ENCODE results near the gene SCYL1.
A peak's percentile ranks its signal among the peaks of the same experiment; 100 is the strongest.

SCYL1 gene

DNA sequence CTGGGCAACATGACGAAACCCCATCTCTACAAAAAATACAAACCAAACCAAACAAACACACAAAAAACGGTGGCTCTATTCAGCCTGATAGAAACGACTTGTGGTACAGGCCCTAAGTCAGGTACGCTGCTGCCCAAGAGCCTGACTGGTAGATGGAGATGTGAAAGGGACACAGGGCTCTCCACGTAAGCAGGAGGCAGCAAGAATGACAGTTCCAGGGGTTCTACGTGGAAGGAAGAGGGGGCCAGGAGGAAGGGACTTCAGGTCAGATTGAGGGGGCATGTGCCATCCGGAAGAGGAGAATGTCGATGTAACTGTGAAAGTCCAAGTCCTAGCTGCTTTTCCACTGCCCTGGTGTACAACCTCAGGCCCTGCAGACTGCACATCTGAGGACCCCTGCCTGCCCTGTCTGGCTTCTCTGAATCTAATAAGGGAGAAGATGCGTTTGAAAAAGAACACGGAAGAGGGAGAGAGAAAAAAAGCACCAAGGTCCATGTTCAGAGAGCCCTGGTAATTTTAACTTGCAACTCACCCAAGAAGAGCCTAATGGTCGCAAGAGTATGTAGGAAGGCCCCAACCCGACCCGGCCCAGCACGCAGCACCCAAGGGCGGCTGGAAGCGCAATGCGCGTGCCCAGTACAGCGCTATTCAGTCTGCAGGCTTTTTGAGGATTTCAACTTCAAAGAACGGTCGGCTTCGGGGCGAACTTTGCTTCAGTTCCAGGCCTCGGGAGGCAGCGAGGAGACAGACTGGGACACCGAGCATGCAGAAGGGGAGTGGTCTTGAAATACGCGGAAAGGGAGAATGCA, 44.5 kb downstream of the SCYL1 start:
- DNase-seq (ENCODE audit: low read depth) = no peak

DNA sequence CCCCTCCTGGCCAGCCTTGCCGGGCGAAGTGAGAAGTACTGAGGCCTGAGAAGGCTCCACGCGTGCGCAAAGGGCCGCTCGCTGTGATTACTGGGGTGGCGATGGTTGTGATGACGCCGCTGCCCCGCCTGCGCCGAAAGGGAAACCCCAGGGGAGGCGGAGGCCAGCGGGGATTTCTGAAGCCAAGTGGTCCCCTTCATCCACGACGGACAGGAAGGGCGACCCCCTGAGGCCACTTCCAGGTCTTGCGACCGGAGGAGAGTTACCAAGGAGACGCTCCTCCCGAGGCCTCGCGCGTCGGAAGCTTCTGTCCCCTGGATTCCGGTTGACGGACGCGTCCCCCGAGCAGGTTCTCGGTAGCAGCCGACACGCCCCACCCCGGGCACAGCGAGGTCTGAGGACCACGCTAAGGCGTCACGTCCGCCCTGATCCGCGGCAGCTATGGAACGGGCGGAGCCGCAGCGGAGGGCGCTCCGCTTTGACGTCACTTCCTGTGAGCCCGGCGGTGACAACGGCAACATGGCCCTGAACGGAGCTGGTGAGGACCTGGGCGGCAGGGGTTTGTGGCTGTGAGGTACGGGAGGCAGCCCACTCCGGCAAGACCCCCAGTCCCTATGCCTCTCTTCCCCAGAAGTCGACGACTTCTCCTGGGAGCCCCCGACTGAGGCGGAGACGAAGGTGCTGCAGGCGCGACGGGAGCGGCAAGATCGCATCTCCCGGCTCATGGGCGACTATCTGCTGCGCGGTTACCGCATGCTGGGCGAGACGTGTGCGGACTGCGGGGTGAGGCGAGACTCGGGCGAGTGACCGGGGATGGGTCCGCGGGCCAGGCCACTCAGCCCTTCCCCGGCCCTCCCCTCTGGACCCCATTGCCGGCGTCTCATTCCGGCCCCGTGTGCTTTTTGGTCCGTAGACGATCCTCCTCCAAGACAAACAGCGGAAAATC, 45.4 kb downstream of the SCYL1 start, which contains the start of gene ZNRD2:
Gene ZNRD2, plus strand, starts transcription at position 505 of the 946 bp plus-strand sequence. Its CDS starts 15 bp downstream, at position 520.
- peak; percentile 94 for DNase-seq (ENCODE audit: low read depth)

GRCh38 chr11:65571420-65571819, 46.5 kb downstream of the SCYL1 start:
- no peak for DNase-seq (ENCODE audit: low read depth)

DNA sequence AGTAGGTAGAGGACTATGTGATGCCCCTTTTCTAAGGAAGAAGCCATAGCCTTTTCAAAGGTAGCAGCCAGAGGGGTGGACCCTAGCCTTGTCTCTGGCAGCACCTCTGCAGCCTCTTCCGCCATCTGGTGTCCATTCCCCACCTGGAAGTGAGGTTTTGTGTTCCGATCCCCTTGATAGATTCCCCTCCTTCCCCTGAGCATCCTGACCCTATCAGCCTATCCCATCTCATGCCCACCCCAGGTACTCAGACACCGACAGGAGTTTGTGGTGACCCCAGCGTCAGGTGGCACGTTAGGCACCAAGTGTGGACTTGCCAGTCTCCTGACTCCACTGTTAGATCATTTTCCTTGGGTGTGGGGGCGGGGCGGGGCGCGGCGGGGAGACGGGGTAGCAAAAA, 47.1 kb downstream of the SCYL1 start:
- no peak for DNase-seq (ENCODE audit: low read depth)

GRCh38 chr11:65572356-65573051, 47.6 kb downstream of the SCYL1 start, which contains the start of gene FAM89B:
TSS of gene FAM89B (plus strand) at chr11:65572538. CDS start at chr11:65572670, 132 bp downstream.
- peak; percentile 78 for DNase-seq (ENCODE audit: low read depth)

GRCh38 chr11:65573391-65574079, 48.7 kb downstream of the SCYL1 start:
- no peak for DNase-seq (ENCODE audit: low read depth)

DNA sequence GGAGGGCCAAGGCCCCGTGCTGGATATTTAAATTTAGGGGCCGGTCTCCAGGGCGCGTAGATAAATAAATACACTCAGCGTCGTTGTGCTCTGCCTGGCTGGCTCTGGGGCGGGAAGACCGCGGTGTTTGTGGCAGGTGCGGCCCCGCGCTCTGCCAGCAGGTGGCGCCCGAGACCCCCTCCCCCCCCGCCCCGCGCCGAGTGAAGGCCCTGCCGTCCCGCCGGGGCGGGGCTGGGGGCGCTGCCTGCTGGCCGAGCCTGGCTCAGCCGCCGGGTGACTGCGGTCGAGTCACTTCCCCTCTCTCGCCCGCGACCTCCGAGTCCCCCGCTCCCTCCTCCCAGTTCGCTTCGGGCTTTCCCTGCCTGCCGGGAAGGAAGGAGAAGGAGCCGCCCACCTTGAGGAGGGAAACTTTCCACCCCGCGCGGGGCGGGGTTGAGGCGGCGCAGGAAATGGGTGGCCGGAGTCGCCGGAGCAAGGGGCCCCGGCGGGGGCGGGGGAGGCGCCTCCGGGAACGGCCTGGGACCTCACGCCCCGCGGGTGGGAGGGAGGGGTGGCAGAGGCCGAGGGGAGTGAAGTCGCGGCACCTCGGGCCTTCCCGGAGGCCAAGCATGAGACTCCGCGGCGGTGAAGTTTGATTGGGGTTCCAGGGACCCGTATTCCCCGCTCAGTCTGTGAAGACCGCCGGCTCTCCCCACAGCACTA, 49.4 kb downstream of the SCYL1 start:
- peak; percentile 91 for DNase-seq (ENCODE audit: low read depth)

DNA sequence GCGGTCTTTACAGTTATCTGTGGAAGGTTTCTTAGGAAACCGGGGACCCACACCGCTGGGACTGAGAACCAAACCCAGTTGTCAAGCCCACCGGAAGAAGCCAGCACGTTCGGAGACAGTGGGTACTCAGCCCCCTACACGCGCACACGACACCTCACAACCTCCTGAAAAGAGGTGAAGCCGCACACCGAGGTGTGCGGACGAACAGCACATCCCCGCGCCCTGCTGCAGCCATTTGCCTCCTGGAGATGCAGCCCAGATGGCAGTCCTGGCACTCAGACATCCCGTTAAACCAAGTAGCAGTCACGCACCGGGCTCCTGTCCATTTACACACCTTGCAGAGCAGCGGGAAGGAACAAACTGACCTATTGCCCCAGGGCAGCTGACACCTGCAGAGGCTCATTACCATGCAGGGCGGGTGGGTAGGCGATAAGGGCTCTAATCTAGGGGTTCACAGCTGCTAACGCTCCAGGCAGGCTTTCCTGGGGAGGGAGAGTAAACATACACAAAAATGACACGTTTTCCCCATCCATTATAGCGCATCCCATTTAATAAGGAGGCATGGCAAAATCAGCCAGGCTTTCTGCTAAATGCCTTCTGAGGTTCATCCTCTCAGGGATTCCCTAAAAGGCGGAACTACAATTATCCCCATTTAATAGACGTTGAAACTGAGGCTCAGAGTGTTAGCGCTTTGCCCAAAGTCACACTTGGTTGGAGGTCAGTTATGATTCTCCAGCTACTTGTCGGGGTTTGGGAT, 50.1 kb downstream of the SCYL1 start:
- DNase-seq (ENCODE audit: low read depth) = no peak

DNA sequence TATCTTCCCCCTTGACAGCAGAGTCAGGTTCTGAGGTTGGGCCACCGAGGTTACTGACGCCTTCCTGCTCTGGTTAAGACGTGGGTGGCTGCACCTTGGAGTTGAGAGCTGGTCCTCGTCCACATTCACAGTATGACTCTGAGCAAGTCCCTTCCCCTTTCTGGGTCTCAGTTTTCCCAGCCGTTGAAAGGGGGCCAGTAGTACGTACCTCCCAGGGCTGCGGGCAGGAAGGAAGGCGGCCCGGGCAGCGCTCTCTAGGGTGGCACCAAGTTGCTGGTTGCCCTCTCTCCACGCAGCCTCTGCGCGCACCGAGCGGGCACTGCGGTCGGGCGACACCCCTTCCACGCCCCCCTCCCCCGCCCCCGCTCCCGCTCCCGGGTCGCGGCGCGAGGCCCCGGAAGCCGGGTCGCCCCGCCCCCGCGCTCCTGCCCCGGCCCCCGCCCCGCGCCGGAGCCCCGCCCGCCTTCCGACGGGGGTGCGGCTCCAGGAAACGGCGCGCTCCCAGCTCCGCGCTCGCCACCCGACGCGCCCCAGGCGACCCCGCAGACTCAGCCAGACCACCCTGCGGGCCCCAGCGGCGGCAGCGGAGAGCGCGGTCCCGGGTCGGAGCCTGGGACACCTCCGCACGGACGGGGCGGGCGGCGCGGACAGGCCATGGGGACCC, 50.8 kb downstream of the SCYL1 start, which contains the start of gene EHBP1L1:
Gene EHBP1L1, plus strand, starts transcription at position 486 of the 664 bp plus-strand sequence. CDS start 250 bp downstream, outside the sequence.
- DNase-seq (ENCODE audit: low read depth) = no peak

DNA sequence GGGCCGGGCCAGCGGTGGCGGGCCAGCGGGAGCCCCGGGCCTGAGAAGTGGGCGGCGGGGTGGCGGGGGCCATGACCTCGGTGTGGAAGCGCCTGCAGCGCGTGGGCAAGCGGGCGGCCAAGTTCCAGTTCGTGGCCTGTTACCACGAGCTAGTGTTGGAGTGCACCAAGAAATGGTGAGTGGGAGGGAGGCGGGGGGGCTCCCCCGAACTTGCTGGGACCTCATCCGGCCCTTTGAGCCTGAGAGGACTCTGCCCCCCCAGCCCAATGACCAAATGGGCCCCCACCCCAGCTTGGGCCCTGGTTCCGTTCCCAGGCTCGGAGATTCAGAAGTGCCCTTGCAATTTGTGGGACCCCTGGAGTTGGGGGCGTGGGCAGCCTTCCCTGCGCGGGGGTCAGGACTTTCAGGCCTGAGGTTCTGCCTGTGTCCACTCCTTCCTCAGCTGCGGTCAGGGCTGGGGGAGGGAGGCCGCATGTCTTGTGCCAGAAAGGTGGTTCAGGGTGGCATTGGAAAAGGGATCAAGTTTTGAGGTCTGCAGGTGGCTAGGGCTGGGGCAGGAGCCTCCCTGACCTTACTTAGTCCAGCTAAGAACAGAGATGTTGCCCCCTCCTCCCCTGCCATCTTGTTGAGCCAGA, 51.5 kb downstream of the SCYL1 start:
- DNase-seq (ENCODE audit: low read depth) = no peak

DNA sequence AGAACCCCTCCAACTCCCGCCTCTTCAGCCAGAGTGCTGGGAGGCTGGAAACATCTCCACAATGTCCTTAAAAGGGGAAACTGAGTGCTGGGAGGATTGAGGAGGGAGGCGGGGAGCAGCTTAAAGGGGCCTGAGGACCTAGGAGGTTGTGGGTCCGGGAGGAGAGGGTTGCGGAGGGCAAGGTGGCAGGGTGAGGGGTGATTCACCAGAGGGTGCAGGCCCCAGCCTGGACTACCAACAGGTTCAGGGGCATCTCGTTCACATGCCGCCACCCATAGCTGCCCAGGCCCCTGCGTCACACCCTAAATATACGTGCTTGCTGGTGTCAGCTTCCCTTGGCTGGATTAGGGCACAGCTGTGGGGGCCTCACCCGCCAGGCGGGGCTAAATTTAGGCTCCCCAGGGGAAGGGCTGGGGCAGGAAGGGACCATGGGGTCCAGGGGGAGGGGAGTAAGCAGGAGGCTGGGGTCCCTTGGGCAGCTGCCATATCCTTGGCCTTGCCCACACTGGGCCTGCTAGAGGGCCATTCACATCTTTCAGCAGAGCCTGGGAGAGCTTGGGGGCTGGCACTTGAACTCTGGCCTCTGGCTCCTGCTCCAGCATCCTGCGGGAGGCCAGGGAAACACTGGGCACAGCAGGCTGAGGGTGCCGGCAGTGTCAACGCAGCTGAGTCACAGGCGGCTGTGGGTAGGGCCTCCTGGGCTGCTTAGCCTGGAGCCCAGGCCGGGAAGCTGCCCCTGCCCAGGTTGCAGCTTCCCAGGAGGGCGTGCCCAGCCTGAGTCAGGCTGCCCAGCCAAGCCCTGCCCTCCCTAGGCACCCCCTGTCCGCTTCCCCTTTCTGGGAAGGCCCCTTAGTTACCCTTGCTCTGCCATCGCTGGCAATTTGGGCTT, 52.2 kb downstream of the SCYL1 start:
- no peak for DNase-seq (ENCODE audit: low read depth)

- DNase-seq (ENCODE audit: low read depth) = no peak
These were observed 52.9 kb downstream of the SCYL1 start for GRCh38 chr11:65577756-65578109.

- DNase-seq (ENCODE audit: low read depth) = no peak
These were observed 53.3 kb downstream of the SCYL1 start for GRCh38 chr11:65578134-65578533.

DNA sequence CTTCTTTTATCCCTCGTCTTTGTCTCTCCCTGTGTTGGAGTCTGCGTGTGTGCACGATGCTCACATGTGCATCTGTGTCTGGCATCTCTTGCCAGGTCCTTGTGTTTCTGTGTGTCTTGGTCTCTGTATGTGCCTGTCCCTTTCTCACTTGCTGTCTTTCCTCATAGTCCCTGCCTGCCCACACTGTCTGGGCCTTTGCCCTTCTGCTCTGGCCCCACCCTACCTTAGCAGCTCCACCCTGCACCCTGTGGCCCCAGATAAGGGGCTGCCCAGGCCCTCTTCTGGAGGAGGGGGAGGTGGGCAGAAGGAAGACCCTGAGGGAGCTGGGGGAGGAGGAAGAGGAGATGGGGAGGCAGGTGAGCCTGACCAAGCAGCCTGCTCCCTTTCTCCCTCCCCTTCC, 53.8 kb downstream of the SCYL1 start:
- DNase-seq (ENCODE audit: low read depth) = no peak

DNA sequence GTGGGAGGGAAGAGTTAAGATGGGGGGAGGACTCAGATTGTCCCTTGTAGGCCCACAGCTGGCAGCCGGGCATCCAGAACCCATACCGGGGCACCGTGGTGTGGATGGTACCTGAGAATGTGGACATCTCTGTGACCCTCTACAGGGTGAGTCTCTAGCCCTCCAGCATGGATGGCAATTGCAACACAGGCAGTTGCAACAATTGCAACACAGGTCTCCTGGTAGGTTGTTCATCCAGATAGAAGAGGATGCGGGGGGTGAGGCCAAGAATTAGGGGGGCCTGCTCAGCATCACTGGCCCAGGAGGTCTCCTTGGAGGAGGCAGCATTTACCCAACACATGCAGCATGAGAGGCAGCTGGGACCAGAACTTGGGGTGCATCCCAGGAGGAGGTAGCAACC, 54.4 kb downstream of the SCYL1 start:
- no peak for DNase-seq (ENCODE audit: low read depth)

GRCh38 chr11:65580031-65580692, 55.3 kb downstream of the SCYL1 start:
- no peak for DNase-seq (ENCODE audit: low read depth)

DNA sequence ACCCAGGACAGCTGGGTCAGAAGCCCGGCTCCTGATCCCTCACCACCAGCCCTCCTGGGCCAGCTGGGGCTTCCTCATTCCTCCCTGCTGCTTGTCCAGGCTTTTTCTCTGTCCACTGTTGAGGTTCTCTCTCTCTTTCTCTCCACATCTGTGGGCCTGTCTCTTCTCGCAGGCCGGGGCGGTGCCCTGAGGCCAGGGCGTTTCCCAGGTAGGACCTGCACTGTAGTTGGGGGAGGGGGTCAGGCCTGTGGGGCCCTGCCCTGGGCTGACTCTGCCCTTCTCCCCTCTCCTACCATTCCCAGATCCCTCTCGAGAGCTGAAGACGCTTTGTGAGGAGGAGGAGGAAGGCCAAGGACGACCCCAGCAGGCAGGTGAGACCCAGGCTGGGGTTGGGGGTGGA, 55.9 kb downstream of the SCYL1 start:
- no peak for DNase-seq (ENCODE audit: low read depth)
